ENCODE results near the gene ATF7IP.

Gene ATF7IP

DNA sequence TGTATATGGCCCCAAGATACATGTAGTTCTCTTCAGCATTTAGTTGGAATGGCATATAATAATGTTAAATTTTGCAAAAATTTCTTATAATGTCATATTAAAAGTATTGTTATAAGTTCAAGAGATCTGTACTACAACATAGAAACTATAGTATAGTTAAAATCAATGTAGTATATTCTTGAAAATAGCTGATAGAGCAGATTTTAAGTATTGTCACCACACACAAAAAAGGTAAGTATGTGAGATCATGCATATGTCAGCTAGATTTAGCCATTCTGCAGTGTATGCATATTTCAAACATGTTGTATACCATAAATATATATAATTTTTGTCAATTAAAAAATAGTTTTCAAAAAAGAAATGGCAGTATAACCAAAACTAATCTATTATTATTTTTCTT, 115.7 kb downstream of the ATF7IP start:
- no peak for DNase-seq (ENCODE audit: low spot score)

DNA sequence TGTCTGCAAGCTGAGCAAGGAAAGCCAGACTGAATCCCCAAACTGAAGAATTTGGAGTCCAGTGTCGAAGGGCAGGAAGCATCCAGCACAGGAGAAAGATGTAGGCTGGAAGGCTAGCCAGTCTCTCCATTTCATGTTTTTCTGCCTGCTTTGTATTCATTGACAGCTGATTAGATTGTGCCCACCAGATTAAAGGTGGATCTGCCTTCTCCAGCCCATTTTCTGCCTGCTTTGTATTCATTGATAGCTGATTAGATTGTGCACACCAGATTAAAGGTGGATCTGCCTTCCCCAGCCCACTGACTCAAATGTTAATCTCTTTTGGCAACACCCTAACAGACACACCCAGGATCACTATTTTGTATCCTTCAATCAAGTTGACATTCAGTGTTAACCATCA, 116.9 kb downstream of the ATF7IP start:
- no peak for DNase-seq (ENCODE audit: low spot score)

DNA sequence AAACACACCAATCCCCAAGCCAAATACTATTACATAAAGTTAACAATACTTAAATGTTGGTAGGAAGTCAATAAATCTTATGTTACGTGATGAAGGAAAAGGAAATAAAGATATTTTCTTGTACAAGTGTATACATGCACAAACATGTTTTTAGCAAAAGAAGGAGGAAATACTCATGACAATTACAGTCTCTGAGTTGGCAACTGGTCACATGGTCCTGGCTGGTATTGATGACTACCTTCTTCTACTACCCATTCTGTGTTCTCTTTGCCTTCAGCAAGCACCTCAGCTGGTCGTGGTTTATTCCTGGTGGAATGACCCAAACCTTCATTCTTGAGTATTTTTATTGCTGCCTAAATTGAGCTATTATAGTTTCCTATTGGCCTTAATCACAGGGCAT, 117.4 kb downstream of the ATF7IP start:
- DNase-seq (ENCODE audit: low spot score): no peak

DNA sequence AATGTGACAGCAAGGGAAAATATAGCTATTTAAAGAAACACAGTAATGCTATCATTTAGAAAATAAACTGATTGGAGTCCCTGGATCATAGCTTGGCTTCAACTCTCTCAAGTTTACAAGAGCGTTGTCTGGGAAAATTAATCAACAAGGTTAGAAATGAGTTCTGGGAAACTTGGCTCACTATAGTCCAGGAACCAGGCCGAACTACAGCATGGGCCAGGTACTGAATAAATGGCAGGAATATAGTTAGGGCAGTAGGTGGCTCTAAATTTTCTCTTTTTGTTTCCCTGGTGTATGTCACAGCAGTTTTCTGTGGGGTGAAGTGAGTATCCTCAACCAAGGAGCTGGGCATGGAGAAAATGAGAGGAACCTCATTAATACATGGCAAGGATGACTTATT, 129.8 kb downstream of the ATF7IP start:
- no peak for DNase-seq (ENCODE audit: low spot score)

DNA sequence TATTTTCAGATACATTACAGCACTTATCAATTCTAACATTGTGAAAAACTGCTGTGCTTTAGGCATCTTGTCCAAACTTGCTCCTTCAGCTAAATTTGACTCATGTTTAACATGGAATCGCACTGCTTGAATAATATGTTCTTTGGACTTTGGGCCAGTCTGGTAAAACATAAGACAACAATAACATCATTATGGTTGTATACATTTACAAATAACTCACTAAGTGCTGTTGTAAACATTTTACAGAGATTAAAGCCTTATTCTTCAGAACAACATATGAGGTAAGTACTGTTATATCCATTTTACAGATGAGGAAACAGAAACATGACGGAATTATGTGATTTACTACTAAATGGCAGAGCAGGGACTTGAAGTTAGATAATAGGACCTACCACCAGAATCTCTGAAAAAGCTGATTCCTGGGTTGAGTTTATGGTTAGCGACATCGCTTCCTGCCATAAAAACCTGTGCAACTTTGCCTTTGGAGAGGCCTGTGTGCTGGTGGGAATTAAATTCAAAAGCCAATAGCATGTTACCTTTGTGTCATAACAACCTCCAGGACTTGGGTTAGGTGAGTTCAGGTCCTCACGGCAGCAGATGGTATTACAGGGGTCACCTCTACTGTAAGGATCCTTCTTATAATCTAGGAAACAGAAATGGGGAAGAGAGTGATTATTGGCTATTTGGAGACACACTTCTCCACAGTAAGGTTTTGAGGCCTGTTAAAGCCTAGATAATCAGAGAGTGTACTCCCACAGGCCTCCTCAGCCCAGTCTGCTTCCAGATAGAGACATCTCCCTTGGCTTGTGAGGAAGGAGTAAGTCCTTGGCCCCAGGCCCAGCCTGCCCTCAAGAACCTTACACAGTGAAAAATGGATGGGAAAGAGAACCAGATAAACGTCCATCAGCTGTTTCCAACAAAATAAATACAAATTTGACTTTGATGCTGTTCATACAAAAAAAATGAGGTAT, 140.4 kb downstream of the ATF7IP start:
- no peak for DNase-seq (ENCODE audit: low spot score)

DNA sequence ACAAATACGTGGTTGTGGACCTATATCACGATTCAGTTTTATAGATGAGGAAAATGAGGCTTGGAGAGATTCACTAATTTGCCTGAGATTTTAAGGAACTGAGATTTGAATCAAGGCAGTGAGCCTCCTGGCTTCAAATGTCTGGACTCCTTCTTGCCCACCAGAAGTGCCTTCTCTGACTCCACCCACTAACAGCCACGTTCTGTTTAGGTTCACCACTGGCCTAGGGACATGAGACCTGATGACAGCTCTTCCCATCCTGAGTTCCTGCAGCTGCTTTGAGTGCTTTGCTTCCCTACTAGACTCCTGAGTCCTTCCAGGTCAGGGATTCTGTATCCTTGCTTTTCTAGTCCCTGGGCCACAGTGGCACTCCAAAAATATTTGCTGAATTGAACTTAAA, 145.1 kb downstream of the ATF7IP start:
- DNase-seq (ENCODE audit: low spot score): no peak

DNA sequence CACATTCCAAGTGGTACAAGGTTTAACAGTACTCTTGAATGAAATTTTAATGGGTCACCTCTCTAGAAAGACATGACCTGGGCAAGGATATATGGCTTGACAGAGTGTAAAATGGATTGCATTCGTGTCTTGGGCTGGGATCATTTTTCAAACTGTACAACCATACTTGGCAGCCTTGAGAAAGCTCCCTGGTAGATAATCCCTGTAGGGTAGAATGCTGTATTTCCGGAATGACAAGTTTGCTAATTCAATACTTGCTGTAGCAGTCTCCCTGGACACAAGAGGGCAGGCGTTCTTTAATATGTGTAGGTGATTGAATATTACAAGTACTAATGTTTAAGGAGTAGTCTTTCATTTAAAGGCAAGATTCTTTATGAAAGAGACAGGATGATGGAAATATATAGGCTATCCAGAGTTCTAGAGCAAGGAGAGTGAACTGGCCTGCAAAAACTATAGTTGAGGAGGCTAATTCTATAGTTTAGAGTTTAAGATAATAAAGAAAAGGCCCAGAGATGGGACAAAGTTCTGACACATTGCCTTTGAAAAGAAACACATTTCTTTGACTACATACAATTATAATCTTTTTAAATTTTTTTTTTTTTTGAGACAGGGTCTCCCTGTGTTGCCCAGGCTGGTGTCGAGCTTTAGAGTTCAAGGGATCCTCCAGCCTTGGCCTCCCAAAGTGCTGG, 148.8 kb downstream of the ATF7IP start:
- DNase-seq (ENCODE audit: low spot score): peak; percentile 13

DNA sequence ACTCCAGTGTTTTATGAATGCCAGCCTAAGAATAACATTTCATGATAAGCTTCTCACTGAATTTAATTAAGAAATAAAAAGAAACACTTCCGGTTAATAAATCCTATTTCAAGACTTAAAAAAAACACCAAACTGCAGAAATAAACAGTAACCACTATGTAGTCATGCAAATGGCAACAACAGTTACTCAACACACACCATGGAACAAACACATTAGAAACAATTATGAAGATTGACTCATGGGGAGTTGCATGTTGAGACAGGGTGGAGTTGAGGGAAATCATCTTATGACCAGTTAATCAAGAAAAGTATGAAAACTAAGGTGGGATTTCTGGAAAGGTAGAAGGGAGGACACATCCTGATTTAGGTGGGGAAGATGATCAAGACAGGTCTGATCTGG, 149.5 kb downstream of the ATF7IP start:
- no peak for DNase-seq (ENCODE audit: low spot score)

DNA sequence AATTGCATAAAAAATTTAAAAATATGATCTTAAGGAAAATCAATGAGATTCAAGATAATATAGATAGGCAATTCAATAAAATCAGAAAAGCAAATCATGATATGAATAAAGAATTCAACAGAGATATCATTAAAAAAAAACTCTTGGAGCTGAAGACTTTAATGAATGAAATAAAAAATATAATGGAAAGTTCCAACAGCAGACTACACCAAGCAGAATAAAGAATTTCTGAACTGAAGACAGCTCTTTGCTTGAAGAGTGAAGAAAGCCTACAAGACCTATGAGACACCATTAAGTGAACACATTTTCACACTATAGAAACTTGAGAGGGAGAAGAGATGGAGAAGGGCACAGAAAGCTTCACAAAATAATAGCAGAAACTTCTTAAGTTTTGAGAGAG, 156.3 kb downstream of the ATF7IP start:
- no peak for DNase-seq (ENCODE audit: low spot score)

DNA sequence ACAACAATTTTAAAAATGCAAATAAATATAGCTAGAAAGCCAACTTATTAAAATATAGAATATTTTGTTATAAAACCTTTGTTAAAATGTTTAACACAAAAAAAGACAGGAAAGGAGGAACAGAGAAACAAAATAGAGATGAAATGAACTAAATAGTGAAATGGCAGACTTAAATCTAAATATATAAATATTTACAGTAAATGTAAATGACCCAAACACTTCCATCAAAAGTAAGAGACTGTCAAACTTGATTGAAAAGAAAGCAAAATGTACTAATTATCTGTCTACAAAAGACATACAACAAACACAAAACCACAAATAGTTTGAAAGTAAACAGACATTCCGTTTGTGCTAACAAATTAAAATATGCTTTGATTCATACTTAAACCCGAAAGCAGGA, 160.5 kb downstream of the ATF7IP start:
- no peak for DNase-seq (ENCODE audit: low spot score)

DNA sequence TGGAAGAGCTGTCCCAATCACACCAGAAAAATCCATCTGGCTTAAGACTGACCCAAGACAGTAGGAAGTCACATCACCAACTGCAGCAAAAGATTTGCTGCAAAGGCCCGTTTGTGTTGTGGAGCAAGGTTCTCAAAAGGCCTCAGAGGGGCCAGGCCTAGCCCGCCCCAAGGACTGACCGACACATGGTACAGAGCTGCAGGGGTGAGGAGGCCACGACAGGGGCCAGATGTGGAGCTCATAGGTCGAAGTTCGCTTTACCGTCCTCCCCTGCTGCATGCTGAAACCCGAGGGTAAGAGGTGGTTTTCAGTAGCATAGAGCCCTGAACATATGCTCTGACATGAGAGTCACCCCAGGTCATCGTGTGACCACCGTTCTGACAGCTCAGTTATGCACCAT, 166.7 kb downstream of the ATF7IP start:
- DNase-seq (ENCODE audit: low spot score): no peak

DNA sequence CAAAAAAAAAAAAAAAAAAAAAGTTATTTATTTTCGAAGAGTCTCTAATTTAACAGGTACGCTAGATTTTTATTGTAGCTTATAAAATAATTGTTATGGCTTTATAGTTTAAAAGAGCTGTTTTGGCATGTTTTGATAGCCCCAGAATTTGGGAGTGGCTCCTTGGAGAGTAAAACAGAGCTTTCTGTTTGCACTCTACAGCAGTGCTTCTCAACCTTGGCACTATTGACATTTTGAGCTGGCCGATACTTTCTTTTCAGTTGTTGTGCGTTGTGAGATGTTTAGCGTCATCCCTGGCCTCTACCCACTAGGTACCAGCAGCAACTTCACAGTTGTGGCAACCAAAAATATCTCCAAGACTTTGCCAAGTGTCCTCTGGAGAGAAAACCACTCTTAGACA, 171.6 kb downstream of the ATF7IP start:
- no peak for DNase-seq (ENCODE audit: low spot score)

DNA sequence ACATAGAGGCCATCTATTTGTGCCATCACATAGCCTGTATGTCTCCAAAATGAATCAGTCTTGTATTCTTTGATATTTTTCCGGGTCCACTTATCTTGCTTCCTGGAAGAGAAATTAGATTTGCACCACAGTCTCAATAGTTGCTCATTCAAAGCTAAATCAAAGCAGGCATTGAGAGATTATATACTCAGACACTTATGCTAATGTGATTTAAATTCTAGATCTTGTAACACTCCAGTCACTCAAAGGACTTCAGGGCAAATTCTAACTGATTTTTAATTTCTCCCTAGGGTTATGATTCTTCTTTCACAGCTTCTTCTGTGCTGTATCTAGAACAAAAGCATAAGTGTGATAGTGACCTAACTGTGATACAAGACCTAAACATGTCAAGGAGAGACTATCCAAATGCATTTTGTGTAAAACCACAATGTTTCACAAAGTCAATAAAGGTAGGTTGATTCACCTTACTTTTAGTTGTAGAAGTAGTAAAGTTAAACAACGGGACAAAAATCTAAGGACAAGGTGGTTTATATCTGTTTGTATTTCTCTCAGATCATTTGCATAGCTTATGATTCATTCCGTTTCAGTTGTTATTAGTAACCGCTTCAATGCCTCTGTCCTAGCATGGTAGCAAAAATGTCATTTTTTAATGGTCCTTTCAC, 175.4 kb downstream of the ATF7IP start:
- DNase-seq (ENCODE audit: low spot score): no peak

DNA sequence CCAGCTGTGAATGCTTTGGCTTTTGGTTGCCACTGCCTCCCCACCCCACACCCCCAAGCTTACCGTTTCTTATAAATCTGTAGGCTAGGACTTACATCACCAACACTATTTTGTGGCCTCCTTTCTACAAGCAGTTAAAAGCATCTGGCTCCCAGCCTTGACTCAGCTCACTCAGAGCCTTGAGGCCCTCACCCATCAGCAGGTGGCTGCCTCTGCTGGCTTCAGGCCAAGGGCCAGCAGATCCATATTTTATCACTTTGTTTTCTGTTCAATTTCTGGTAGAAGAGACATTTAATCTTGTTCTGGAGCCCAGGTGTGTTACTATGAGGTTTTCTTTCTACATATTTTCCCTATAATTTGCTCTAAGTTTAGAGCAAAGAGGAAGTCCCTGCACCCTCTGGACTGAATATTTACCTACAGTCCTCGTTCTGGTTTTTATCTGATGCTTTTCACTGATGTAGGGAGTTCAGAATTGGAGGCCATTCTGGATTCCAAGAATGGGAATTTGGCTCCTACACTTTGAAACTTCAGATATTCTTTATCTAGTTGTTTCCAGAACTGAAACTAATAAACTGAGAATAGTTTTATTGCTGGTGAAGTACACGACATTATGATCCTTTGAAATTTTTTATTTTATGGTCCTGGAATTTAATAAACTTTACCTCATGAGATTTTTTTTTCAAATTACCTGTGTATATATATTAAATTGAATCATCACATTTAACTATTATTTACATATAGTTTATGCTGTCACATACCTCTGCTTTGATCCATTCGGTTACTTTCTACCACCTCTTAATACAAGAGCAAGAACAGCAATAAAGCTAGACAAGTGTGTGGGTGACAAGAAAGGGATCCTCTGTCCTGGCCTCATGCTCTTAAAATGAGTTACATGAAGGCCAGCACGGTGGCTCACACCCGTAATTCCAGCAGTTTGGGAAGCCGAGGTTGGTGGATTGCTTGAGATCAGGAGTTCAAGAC, 180.0 kb downstream of the ATF7IP start:
- no peak for DNase-seq (ENCODE audit: low spot score)

DNA sequence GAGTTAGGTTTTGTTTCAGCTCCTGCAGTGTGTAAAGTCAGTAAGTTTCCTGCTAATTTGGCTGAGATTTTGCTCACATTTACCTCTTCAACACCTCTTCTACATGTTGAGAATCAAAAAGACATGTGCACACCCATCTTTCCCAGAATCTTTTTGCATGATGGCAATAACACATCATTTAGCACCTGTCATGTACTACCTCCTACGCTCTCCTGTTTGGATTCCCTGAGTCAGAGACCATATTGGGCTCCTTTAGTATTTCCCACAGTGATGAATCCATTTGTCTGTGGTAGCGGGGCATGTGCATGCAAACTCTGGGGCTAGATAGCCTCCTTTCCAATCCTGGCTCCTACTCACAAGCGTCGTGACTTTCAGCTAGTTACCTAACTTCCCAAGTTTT, 182.1 kb downstream of the ATF7IP start:
- DNase-seq (ENCODE audit: low spot score): no peak

DNA sequence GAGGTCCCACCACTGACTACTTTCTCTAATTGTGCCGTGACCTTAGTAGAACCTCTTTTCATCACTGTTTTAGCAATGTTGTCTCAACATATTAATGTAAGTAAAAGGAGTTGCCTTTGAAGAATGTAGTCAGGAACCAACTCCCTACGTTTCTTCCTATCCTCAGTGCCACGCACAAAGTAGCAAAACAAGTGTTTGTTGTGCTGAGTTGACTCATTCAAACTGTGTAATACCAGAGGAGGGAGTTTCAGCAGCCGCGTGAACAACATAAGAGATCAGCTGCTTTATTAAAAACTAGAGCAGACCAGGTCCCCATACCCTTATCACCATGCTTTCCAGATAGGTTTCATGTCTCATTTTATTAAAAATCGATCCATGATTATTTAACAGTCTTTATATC, 183.1 kb downstream of the ATF7IP start:
- DNase-seq (ENCODE audit: low spot score): no peak

Data from GM03348 (cell line).